Measurements from ENCODE around the gene CAMK4.

GRCh38 chr5:111320953-111321352 is 96.8 kb downstream of the CAMK4 start:
- TF ChIP-seq POLR2A (IDR thresholded peaks at IDR 0.05; ENCODE audit: low read depth, low read length) (no peak), POLR2AphosphoS5 (IDR thresholded peaks at IDR 0.05; ENCODE audit: low read depth, low read length) (no peak), TAF1 (IDR thresholded peaks at IDR 0.05; ENCODE audit: borderline replicate concordance, low read depth, low read length) (no peak)
